CD4-positive, alpha-beta memory T cell (primary cell): ENCODE results near the gene DEF6. TPM values are rescaled to one million over a fixed set of nuclear protein-coding genes. Genes with fewer than 3 reads are reported as not detected.
A peak's percentile ranks its signal among the peaks of the same experiment; 100 is the strongest.

Source experiments
- CTCF ChIA-PET: fragments of 350-600 bp; sonication (Branson Sonifier 250); formaldehyde crosslinking; loops from one replicate; lab custom pipeline; 2021; ENCODE audit warnings: inconsistent platforms; ENCODE audit not compliant: partially characterized antibody; lab: Charles Lee
- POLR2A ChIA-PET: fragments of 350-600 bp; sonication (Branson Sonifier 250); formaldehyde crosslinking; loops from one replicate; lab custom pipeline; 2021; ENCODE audit not compliant: partially characterized antibody; lab: Charles Lee
- DNase-seq, 5 donors: peaks; one replicate each; pipeline versions ENCODE4 v3.0.0 to v3.0.0-alpha.2; 2020 to 2022; ENCODE audit warnings: mixed read lengths in 1 of 5
- H3K27ac ChIP-seq: one replicate; pipeline ENCODE4 v1.7.0; 2013; ENCODE audit warnings: low read depth, low read length
- H3K27me3 ChIP-seq: 2 replicates; pipeline ENCODE4 v1.7.0; 2013; ENCODE audit warnings: mild to moderate bottlenecking, low read length, moderate library complexity; ENCODE audit not compliant: insufficient read depth
- H3K36me3 ChIP-seq: 2 replicates; pipeline ENCODE4 v1.7.0; 2013; ENCODE audit warnings: mild to moderate bottlenecking, low read length, moderate library complexity; ENCODE audit not compliant: insufficient read depth
- H3K4me1 ChIP-seq: 2 replicates; pipeline ENCODE4 v1.7.0; 2013; ENCODE audit warnings: mild to moderate bottlenecking, low read length, moderate library complexity; ENCODE audit not compliant: insufficient read depth
- H3K4me3 ChIP-seq, 2 donors: one replicate each; pipeline ENCODE4 v1.7.0; 2013; ENCODE audit warnings: low read length in 2 of 2, mild to moderate bottlenecking in 1 of 2
- H3K9me3 ChIP-seq, 2 donors: one replicate each; pipeline ENCODE4 v1.7.0; 2013; ENCODE audit warnings: low read length in 2 of 2, control low read depth in 1 of 2; ENCODE audit not compliant: control insufficient read depth in 1 of 2
- H3K27ac Mint-ChIP-seq, 7 donors: one replicate each; pipeline ENCODE4 v1.8.0; 2020 to 2021; ENCODE audit warnings: mixed read lengths in 7 of 7, mild to moderate bottlenecking in 6 of 7, inconsistent platforms in 3 of 7, moderate library complexity in 3 of 7
- H3K27me3 Mint-ChIP-seq, 2 donors: one replicate each; pipeline ENCODE4 v1.8.0; 2020 to 2021; ENCODE audit warnings: mixed read lengths in 2 of 2
- H3K36me3 Mint-ChIP-seq, 2 donors: one replicate each; pipeline ENCODE4 v1.8.0; 2020 to 2021; ENCODE audit warnings: mixed read lengths in 2 of 2, inconsistent platforms in 1 of 2, mild to moderate bottlenecking in 1 of 2
- H3K4me1 Mint-ChIP-seq, 4 donors: one replicate each; pipeline ENCODE4 v1.8.0; 2020 to 2021; ENCODE audit warnings: mixed read lengths in 4 of 4, mild to moderate bottlenecking in 1 of 4
- H3K4me3 Mint-ChIP-seq, 8 donors: one replicate each; pipeline ENCODE4 v1.8.0; 2020 to 2021; ENCODE audit warnings: mixed read lengths in 8 of 8, mild to moderate bottlenecking in 7 of 8, moderate library complexity in 6 of 8, inconsistent platforms in 3 of 8
- H3K9me3 Mint-ChIP-seq, 8 donors: one replicate each; pipeline ENCODE4 v1.8.0; 2020 to 2021; ENCODE audit warnings: mixed read lengths in 8 of 8, mild to moderate bottlenecking in 5 of 8, inconsistent platforms in 3 of 8, moderate library complexity in 1 of 8
- intact Hi-C: fragments of 100-400 bp; cut with micrococcal nuclease; formaldehyde crosslinking; loops from one replicate; pipeline ENCODE4 v1.15.1; 2023
- polyA plus RNA-seq, 2 donors: library from polyadenylated mRNA; unstranded; fragments of 300-500 nt; fragmentation: Illumina TruSeq; gene quantifications; one replicate each; pipeline ENCODE4 v1.2.3, GENCODE V29; 2021
- total RNA-seq, 2 experiments: library from RNA; stranded (reverse); gene quantifications; one replicate each; pipeline ENCODE4 v1.2.3, GENCODE V29; 2021

The DEF6 gene
- total and polyA plus RNA-seq, 4 experiments from 2014 or later, result 77.3 to 236 (median 201) TPM

- peaks cover 6 to 9% of the 10 kb centered on the region in 2 donors for H3K36me3 Mint-ChIP-seq
- no peak for DNase-seq
- no peaks in the 10 kb centered on the region for H3K27me3 ChIP-seq
- peaks cover 13 to 14% (median 14%) of the 10 kb centered on the region in 4 donors for H3K4me1 Mint-ChIP-seq
- no peaks in the 10 kb centered on the region for H3K9me3 Mint-ChIP-seq
- H3K27me3 Mint-ChIP-seq, result no peaks in the 10 kb centered on the region
- ChIA-PET CTCF (no interaction called here), POLR2A (no interaction called here)
- no peak overlapping the region for H3K4me3 Mint-ChIP-seq
- H3K9me3 ChIP-seq, result no peaks in the 10 kb centered on the region
- H3K27ac Mint-ChIP-seq, result peak overlapping the region in 1 of 7 donors; percentile 49
- intact Hi-C loops, result no loop called here
- H3K27ac ChIP-seq, result no peak overlapping the region
- H3K36me3 ChIP-seq, result peaks cover under 1% of the 10 kb centered on the region
- no peaks in the 10 kb centered on the region for H3K4me1 ChIP-seq
- no peak overlapping the region for H3K4me3 ChIP-seq
Measured at GRCh38 chr6:35275744-35276260, 21.8 kb upstream of the DEF6 start.

- ChIA-PET POLR2A (no interaction called here), CTCF (interaction anchor here (0.9 to 2.6 kb wide), 3 partner anchors 20 to 113 kb away, joined by 3 to 11 read pairs (median 4); no protein-coding TSS in a partner anchor)
- H3K9me3 Mint-ChIP-seq, result no peaks in the 10 kb centered on the region
- H3K27ac Mint-ChIP-seq, result peak overlapping the region in 4 of 7 donors; percentile 3 to 79 (median 54)
- intact Hi-C loops, result no loop called here
- H3K4me1 ChIP-seq, result no peaks in the 10 kb centered on the region
- H3K27me3 Mint-ChIP-seq, result no peaks in the 10 kb centered on the region
- H3K36me3 ChIP-seq, result peaks cover 26% of the 10 kb centered on the region
- no peak overlapping the region for H3K27ac ChIP-seq
- no peak overlapping the region for H3K4me3 ChIP-seq
- no peak overlapping the region for H3K4me3 Mint-ChIP-seq
- H3K4me1 Mint-ChIP-seq, result peaks cover 12 to 14% (median 13%) of the 10 kb centered on the region in 4 donors
- H3K9me3 ChIP-seq, result no peaks in the 10 kb centered on the region
- DNase-seq, result no peak
- no peaks in the 10 kb centered on the region for H3K27me3 ChIP-seq
- H3K36me3 Mint-ChIP-seq, result peaks cover 29 to 30% of the 10 kb centered on the region in 2 donors
Measured at GRCh38 chr6:35278708-35279107, 18.9 kb upstream of the DEF6 start.

GRCh38 chr6:35280903-35281302, 16.7 kb upstream of the DEF6 start:
- Mint-ChIP-seq H3K9me3 (no peaks in the 10 kb centered on the region), H3K4me1 (peaks cover 5 to 8% (median 6%) of the 10 kb centered on the region in 4 donors), H3K27me3 (no peaks in the 10 kb centered on the region), H3K27ac (peak overlapping the region in 2 of 7 donors; percentile 27 to 70), H3K36me3 (peaks cover 39 to 44% of the 10 kb centered on the region in 2 donors), H3K4me3 (no peak overlapping the region)
- Histone ChIP-seq H3K9me3 (no peaks in the 10 kb centered on the region), H3K4me3 (no peak overlapping the region), H3K27me3 (no peaks in the 10 kb centered on the region), H3K4me1 (no peaks in the 10 kb centered on the region), H3K27ac (no peak overlapping the region), H3K36me3 (peaks cover 38% of the 10 kb centered on the region)
- DNase-seq, result no peak
- intact Hi-C loops, result no loop called here
- POLR2A ChIA-PET, result no interaction called here
- CTCF ChIA-PET, result interaction anchor here (2.6 kb wide), 1 partner anchor 40 kb away, joined by 11 read pairs; no protein-coding TSS in a partner anchor

- H3K36me3 Mint-ChIP-seq, result peaks cover 53 to 59% of the 10 kb centered on the region in 2 donors
- ChIA-PET CTCF (interaction anchor here (1.8 kb wide), 1 partner anchor 11 kb away, joined by 5 read pairs; no protein-coding TSS in a partner anchor), POLR2A (no interaction called here)
- Histone ChIP-seq H3K27ac (no peak overlapping the region), H3K27me3 (no peaks in the 10 kb centered on the region), H3K9me3 (no peaks in the 10 kb centered on the region), H3K36me3 (peaks cover 54% of the 10 kb centered on the region), H3K4me1 (no peaks in the 10 kb centered on the region), H3K4me3 (no peak overlapping the region)
- no peaks in the 10 kb centered on the region for H3K9me3 Mint-ChIP-seq
- H3K27ac Mint-ChIP-seq, result peak overlapping the region in 2 of 7 donors; percentile 37 to 65
- intact Hi-C loops, result no loop called here
- no peak for DNase-seq
- no peak overlapping the region for H3K4me3 Mint-ChIP-seq
- H3K4me1 Mint-ChIP-seq, result peaks cover 3 to 7% (median 6%) of the 10 kb centered on the region in 4 donors
- H3K27me3 Mint-ChIP-seq, result no peaks in the 10 kb centered on the region
Measured at GRCh38 chr6:35282472-35282871, 15.1 kb upstream of the DEF6 start.

- ChIA-PET CTCF (interaction anchor here (1.8 kb wide), 1 partner anchor 10 kb away, joined by 5 read pairs; no protein-coding TSS in a partner anchor), POLR2A (no interaction called here)
- Mint-ChIP-seq H3K27me3 (no peaks in the 10 kb centered on the region), H3K27ac (peak overlapping the region in 2 of 7 donors; percentile 6 to 67), H3K4me1 (peaks cover 1 to 5% (median 5%) of the 10 kb centered on the region in 4 donors), H3K9me3 (no peaks in the 10 kb centered on the region), H3K36me3 (peaks cover 53 to 68% of the 10 kb centered on the region in 2 donors), H3K4me3 (no peak overlapping the region)
- no peaks in the 10 kb centered on the region for H3K9me3 ChIP-seq
- intact Hi-C loops, result no loop called here
- no peaks in the 10 kb centered on the region for H3K27me3 ChIP-seq
- H3K27ac ChIP-seq, result no peak overlapping the region
- DNase-seq, result no peak
- no peak overlapping the region for H3K4me3 ChIP-seq
- H3K4me1 ChIP-seq, result no peaks in the 10 kb centered on the region
- H3K36me3 ChIP-seq, result peaks cover 63% of the 10 kb centered on the region
Measured at GRCh38 chr6:35283361-35283760, 14.3 kb upstream of the DEF6 start.

GRCh38 chr6:35287671-35288396, 9.8 kb upstream of the DEF6 start:
- H3K4me1 Mint-ChIP-seq, result peaks cover 0 to 1% (median 0%) of the 10 kb centered on the region in 4 donors
- H3K4me3 Mint-ChIP-seq, result no peak overlapping the region
- H3K27ac Mint-ChIP-seq, result no peak overlapping the region
- intact Hi-C loops, result no loop called here
- H3K9me3 ChIP-seq, result no peaks in the 10 kb centered on the region
- peaks cover 69% of the 10 kb centered on the region for H3K36me3 ChIP-seq
- H3K4me3 ChIP-seq, result no peak overlapping the region
- H3K36me3 Mint-ChIP-seq, result peaks cover 48 to 85% of the 10 kb centered on the region in 2 donors
- no peaks in the 10 kb centered on the region for H3K9me3 Mint-ChIP-seq
- no peak overlapping the region for H3K27ac ChIP-seq
- H3K4me1 ChIP-seq, result no peaks in the 10 kb centered on the region
- no peaks in the 10 kb centered on the region for H3K27me3 Mint-ChIP-seq
- DNase-seq, result no peak
- ChIA-PET CTCF (interaction anchor here (0.7 to 1.6 kb wide), 4 partner anchors 8 to 180 kb away, joined by 3 to 6 read pairs (median 4); no protein-coding TSS in a partner anchor), POLR2A (no interaction called here)
- H3K27me3 ChIP-seq, result no peaks in the 10 kb centered on the region

- Mint-ChIP-seq H3K27ac (peak overlapping the region in 4 of 7 donors; percentile 27 to 58 (median 40)), H3K4me1 (no peaks in the 10 kb centered on the region), H3K9me3 (no peaks in the 10 kb centered on the region), H3K27me3 (no peaks in the 10 kb centered on the region), H3K36me3 (peaks cover 40 to 86% of the 10 kb centered on the region in 2 donors), H3K4me3 (no peak overlapping the region)
- CTCF ChIA-PET, result interaction anchor here (0.7 to 13.8 kb wide), 4 partner anchors 39 to 179 kb away, joined by 3 to 429 read pairs (median 3); no protein-coding TSS in a partner anchor
- Histone ChIP-seq H3K4me3 (no peak overlapping the region), H3K9me3 (no peaks in the 10 kb centered on the region), H3K36me3 (peaks cover 67% of the 10 kb centered on the region), H3K27ac (no peak overlapping the region), H3K27me3 (no peaks in the 10 kb centered on the region), H3K4me1 (no peaks in the 10 kb centered on the region)
- intact Hi-C loops, result no loop called here
- POLR2A ChIA-PET, result interaction anchor here (1.1 kb wide), 1 partner anchor 14 kb away, joined by 3 read pairs; no protein-coding TSS in a partner anchor
- DNase-seq, result no peak
Measured at GRCh38 chr6:35288834-35289233, 8.8 kb upstream of the DEF6 start.
